ENCODE results near the gene TP73.

TP73 gene

DNA sequence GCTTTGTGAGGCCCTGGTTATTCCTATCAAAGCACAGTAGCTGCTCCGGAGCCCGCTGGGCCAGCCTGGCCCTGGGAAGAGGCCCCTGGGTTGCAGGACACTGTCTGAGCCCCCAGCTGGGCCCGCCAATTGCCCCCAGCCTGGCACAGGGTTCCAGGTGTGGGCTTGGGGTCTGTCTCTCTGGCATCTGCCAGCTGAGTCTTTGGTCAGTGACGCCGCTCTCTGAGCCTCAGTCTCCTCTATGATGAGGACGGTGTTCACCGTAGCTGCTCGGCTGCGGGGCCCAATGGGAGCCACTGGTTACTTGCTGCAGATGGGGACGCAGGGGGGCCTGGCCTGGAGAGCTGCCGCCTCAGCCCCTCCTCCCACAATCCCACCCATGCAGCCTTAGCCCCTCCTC is 41.0 kb downstream of the TP73 start:
- TF ChIP-seq POLR2AphosphoS5 (IDR thresholded peaks at IDR 0.05; ENCODE audit: low read depth, low read length), result no peak
- TF ChIP-seq, protein P1, sequence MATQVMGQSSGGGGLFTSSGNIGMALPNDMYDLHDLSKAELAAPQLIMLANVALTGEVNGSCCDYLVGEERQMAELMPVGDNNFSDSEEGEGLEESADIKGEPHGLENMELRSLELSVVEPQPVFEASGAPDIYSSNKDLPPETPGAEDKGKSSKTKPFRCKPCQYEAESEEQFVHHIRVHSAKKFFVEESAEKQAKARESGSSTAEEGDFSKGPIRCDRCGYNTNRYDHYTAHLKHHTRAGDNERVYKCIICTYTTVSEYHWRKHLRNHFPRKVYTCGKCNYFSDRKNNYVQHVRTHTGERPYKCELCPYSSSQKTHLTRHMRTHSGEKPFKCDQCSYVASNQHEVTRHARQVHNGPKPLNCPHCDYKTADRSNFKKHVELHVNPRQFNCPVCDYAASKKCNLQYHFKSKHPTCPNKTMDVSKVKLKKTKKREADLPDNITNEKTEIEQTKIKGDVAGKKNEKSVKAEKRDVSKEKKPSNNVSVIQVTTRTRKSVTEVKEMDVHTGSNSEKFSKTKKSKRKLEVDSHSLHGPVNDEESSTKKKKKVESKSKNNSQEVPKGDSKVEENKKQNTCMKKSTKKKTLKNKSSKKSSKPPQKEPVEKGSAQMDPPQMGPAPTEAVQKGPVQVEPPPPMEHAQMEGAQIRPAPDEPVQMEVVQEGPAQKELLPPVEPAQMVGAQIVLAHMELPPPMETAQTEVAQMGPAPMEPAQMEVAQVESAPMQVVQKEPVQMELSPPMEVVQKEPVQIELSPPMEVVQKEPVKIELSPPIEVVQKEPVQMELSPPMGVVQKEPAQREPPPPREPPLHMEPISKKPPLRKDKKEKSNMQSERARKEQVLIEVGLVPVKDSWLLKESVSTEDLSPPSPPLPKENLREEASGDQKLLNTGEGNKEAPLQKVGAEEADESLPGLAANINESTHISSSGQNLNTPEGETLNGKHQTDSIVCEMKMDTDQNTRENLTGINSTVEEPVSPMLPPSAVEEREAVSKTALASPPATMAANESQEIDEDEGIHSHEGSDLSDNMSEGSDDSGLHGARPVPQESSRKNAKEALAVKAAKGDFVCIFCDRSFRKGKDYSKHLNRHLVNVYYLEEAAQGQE (IDR thresholded peaks at IDR 0.05; ENCODE audit: insufficient read depth in 1 of 2, low read depth in 2 of 2, low read length in 2 of 2), result no peak
- TF ChIP-seq FOXP2 (optimal IDR thresholded peaks at IDR 0.05; ENCODE audit: borderline replicate concordance, extremely low read depth, extremely low read length, insufficient read depth), result no peak
- TF ChIP-seq SIN3A (IDR thresholded peaks at IDR 0.05; ENCODE audit: borderline replicate concordance, insufficient read depth, low read length), result no peak
- no peak for TF ChIP-seq TAF1 (IDR thresholded peaks at IDR 0.05; ENCODE audit: borderline replicate concordance, insufficient read depth, low read length)

DNA sequence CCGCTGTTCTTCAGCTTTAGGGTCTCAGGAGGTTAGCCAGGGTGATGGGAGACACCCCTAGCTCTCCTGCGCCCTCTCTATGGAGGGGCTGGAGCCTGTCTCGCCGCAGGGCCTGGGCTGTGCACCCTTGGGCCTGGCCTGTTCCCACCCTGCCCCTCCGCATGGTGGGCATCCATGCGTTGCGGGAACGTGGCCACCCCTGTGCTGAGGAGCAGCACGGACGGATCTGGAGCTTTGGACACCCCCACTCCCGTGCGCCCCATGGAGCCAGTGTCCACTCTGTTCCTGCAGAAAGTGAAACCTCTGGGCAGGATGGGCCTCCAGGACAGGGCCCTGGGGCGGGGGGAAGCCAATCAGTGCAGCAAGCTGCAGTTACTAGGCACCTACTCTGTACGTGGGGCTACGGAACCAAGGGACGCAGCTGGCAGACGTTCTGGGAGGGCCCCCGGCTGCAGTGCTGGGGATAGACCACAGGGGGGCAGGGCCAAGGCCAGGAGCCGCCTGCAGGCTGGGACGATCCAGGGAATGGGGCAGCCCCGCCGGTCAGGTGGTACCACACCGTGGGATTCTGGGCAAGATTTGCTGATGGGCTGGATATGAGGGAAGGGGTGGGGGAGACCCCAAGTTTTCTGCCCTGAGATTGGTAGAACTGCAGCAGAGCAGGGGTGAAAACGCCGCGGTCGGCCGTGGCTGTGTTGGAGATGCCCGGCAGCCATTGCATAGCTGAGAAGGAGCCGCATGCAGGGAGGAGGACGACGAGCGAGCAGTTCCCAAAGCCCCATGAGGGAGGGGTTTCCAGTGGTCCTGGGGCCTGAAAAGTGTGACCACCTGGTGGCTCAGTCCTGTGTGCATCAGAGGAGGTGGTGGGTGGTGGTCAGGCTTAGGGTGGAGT is 43.3 kb downstream of the TP73 start:
- no peak for TF ChIP-seq TAF1 (IDR thresholded peaks at IDR 0.05; ENCODE audit: borderline replicate concordance, insufficient read depth, low read length)
- TF ChIP-seq POLR2AphosphoS5 (IDR thresholded peaks at IDR 0.05; ENCODE audit: low read depth, low read length), result no peak
- TF ChIP-seq, protein P1 (IDR thresholded peaks at IDR 0.05; ENCODE audit: insufficient read depth in 1 of 2, low read depth in 2 of 2, low read length in 2 of 2), result no peak

DNA sequence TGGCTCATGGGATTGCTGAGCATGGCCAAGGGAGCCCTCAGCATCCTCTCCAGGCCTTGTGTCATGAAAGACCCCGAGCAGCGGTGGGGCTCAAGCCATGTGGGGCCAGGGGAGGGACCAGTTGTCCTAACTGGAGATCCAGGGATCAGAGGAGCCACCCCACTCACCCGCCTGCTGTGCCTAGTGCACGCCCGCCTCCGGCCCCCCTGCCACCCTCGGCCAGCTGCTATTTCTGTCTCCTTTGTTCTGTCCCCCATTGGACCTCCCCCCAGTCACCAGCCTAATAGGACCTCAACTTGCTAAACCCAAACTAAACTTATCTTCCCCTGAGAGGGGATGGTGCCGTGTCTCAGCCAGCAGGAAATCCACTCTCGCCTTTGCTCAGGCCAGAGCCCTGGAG is 44.4 kb downstream of the TP73 start:
- TF ChIP-seq FOXP2 (optimal IDR thresholded peaks at IDR 0.05; ENCODE audit: borderline replicate concordance, extremely low read depth, extremely low read length, insufficient read depth), result no peak
- TF ChIP-seq, protein P1 (IDR thresholded peaks at IDR 0.05; ENCODE audit: insufficient read depth in 1 of 2, low read depth in 2 of 2, low read length in 2 of 2), result no peak
- no peak for TF ChIP-seq TAF1 (IDR thresholded peaks at IDR 0.05; ENCODE audit: borderline replicate concordance, insufficient read depth, low read length)
- no peak for TF ChIP-seq POLR2AphosphoS5 (IDR thresholded peaks at IDR 0.05; ENCODE audit: low read depth, low read length)
- no peak for TF ChIP-seq SIN3A (IDR thresholded peaks at IDR 0.05; ENCODE audit: borderline replicate concordance, insufficient read depth, low read length)

DNA sequence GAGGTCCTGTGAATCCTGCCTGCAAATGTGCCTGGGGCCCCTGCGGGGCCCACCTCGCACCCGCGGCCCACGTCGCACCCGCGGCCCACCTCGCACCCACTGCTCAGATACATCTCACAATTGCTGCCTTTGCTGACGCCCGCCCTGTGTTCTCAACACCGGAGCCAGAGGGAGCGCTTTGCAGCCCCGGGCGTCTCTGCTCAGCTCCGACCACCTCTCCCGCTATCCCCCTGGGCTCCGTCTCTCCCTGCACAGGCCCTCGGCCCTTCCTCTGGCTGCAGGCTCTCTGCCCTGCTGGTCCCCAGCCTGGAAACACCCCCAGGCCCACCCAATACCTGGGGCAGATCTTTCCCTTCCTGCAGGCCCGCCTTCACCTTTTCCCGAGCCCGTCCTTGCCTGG is 44.8 kb downstream of the TP73 start:
- TF ChIP-seq, protein P1 (IDR thresholded peaks at IDR 0.05; ENCODE audit: insufficient read depth in 1 of 2, low read depth in 2 of 2, low read length in 2 of 2), result no peak
- TF ChIP-seq SIN3A (IDR thresholded peaks at IDR 0.05; ENCODE audit: borderline replicate concordance, insufficient read depth, low read length), result no peak

DNA sequence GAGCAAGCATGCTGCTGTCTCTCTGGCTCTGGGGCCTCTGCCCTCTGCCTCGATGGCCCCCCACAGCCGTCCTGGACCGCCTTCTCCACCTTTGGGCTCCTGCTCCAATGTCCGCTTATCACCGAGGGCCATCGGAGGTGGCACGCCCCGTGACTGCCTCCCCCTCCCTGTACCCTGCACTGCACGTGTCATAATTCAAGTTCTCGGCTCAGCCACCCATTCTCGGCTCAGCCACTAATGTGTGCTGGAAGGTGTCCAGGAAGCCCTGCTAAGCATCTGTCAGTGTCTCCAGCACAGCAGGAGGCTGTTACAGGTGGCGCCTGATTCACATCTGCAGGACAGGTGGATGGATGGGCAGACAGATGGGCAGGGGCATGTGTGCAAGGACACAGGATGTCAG is 45.5 kb downstream of the TP73 start:
- TF ChIP-seq POLR2AphosphoS5 (IDR thresholded peaks at IDR 0.05; ENCODE audit: low read depth, low read length) (no peak), SIN3A (IDR thresholded peaks at IDR 0.05; ENCODE audit: borderline replicate concordance, insufficient read depth, low read length) (no peak), FOXP2 (optimal IDR thresholded peaks at IDR 0.05; ENCODE audit: borderline replicate concordance, extremely low read depth, extremely low read length, insufficient read depth) (no peak), TAF1 (IDR thresholded peaks at IDR 0.05; ENCODE audit: borderline replicate concordance, insufficient read depth, low read length) (no peak)
- TF ChIP-seq, protein P1 (IDR thresholded peaks at IDR 0.05; ENCODE audit: insufficient read depth in 1 of 2, low read depth in 2 of 2, low read length in 2 of 2), result no peak
